Right ventricle myocardium inferior (tissue), 1 donor: ENCODE measurements around the gene CYRIA. TPM values are rescaled to one million over a fixed set of nuclear protein-coding genes. Genes with fewer than 3 reads are reported as not detected.

ENCODE experiments used
- ATAC-seq: fragments of 200-7000 bp; cut with Tn5 transposase; one replicate; pipeline ENCODE4 v1.9.1; 2020; ENCODE audit warnings: mild to moderate bottlenecking, moderate library complexity
- DNase-seq: peaks from one replicate; pipeline ENCODE4 v3.0.0; 2021; ENCODE audit errors: missing footprints
- intact Hi-C: fragments of 100-400 bp; cut with DNase I; formaldehyde crosslinking; loops from one replicate; pipeline ENCODE4 v1.11.0; 2022
- total RNA-seq: library from RNA; stranded (reverse); fragmentation: NEBNext Ultra II Directional; extraction: Animal tissue kit (Norgen Biotek cat#: 25700); gene quantifications from one replicate; pipeline ENCODE4 v1.2.1, GENCODE V29; 2021
- donor health status: DM: no; HTN: yes; CAD: no; lungs with severe emphysema.

CYRIA gene
- total RNA-seq, 1 donor from 2014 or later, result 5.1 TPM

DNA sequence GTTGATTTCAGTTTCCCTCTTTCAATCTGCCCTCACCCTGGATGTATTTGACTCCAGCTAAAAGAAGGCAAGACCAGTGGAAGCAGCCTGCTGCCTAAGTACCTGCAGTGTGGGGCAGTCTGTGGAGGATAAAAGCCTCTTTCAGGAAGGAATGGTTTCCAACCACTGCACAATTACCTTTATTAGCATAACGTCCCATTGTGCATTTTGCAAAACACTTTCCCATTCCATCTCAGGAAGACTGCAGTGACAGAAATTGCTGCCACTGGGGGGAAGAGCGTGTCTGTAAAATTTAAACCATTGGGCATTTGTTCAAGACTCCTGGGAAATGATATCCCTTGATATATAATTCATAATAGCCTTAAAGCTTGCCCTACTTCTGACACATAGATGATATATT lies 26.2 kb downstream of the CYRIA start:
- ATAC-seq, result no peak

DNA sequence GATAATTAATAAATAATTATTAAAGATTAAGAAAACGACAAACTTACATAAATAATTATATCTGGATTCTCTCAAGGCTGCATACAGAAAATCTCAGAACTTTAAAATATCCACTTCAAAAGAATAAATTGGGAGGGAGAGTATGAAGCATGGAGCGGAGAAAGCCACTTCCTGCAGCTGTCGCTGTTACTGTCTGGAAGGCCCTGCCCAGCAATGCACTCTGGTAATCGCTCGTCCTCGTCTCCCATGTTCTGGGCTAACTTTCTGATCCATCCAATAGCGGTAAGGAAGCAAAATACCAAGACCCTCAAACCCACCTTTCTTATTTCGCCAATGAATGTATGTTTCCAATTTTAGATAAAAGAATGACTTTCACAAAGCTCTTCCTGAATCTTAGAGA lies 26.7 kb downstream of the CYRIA start:
- DNase-seq (no peak), ATAC-seq (no peak)
- intact Hi-C loops, result no loop called here

More for the DNA sequence above, 26.2 kb downstream of the CYRIA start:
- intact Hi-C loops, result no loop called here
- no peak for DNase-seq

DNA sequence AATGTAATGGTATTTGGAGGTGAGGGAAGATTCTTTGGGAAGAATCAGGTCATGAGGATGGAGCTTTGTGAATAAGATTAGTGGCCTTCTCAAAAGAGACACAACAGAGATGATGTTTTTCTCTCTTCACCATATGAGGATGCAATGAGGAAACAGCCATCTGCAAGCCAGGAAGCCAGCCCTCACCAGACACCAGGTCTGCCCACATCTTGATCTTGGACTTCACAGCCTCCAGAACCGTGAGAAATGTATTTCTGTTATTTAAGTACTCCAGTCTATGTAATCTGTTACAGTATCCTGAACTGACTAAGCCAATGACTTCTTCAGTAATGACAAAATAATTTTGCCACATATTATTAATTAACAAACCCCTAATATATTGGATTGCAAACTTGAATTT lies 28.3 kb downstream of the CYRIA start:
- intact Hi-C loops, result no loop called here
- ATAC-seq, result no peak

DNA sequence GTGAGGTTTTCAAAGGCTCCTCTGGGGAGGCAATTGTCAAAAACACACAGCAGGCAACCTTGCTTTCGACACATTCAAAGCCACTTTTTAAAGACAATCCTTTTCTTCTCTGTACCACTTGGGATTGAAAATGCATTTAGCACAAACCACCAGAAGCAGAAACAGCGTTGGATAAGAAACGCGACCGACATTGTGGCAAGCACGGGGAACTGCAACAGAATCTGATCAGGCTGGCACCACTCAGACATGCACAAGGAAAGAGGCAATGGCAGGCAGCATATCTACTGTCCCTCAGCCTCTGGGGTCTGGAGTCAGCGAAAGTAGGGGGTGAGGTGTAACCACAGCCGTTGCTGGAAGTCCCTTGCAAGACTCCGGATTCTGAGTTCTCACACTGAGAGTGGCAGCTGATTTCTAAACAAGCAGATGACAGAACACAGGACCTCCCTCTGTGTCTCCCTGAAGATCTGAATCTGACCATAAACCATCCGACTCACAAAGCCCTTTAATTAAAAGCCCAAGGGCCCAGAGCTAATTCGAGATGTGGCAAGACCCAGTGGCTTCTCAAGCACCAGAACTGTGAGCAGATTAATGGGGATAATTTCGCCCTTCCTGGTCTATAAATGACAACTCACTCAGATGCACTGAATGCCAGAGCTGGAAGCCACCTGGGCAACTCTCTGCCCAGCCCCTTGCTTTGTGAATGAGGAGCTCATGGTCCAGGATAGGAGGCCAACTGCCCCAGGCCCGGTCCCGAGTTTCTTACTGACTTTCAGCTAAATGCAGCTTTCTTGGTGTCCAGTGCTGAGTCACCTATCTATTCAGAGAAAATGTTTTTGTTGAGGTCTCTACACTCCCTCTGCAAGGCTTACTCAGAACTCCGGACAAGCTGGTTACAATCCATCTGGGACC lies 29.6 kb downstream of the CYRIA start:
- no peak for DNase-seq
- no peak for ATAC-seq
- intact Hi-C loops, result no loop called here

More for the DNA sequence above, 28.3 kb downstream of the CYRIA start:
- no peak for DNase-seq

DNA sequence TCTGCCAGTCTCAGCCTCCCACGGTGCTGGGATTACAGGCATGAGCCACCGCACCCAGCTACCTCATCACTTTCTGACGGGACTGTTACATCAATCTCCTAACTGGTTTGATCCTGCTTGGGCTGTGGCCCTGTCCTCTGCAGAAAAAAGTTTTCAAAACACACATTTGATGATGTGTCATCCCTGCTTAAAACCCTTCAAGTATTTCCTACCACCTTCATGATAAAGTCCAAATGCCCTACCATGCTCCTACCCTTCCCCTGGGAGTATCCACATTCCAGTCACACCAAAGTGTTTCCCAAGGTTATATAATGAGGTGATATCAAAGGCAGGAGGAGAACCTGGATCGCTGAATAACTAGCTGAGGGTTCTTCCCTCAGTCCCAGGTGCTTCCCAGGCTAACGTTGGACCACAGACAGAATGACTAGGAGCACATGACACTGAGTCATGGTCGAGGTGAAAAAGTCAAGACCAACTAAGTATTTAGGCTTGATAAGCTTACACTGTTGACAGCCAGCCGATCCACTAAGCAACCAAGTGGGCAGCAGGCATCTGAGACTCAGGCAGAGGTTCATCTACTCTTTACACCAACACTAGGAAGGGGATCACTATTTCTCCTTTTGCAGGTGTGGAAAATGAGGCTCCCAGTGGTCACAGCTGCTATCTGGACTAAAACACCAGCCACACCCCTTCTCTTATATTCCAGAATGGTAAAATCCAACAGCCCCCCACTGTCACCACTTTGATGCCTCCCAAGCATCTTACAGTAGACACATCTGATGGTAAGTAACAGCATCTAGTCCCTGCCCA lies 31.8 kb downstream of the CYRIA start:
- intact Hi-C loops, result no loop called here
- no peak for DNase-seq
- ATAC-seq, result no peak

DNA sequence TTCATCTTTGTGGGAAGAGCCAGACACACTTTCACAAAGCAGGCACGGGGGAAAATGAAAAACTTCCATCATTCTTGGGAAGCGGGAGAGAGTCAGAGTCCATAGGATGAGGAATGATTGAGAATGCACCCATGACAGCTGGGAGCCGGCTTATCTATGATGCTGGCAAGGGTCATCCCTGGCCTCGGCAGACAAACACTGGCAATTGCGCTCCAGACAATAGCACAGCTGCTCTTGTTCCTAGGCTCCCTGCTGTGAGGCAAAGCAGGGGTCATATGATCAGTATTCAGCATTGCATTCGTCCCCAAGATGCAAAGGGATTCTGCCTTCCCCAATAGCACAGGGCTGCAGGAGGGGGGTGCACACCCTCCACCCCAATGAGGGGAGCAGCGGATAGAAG lies 33.0 kb downstream of the CYRIA start:
- DNase-seq, result no peak
- intact Hi-C loops, result no loop called here
- no peak for ATAC-seq

DNA sequence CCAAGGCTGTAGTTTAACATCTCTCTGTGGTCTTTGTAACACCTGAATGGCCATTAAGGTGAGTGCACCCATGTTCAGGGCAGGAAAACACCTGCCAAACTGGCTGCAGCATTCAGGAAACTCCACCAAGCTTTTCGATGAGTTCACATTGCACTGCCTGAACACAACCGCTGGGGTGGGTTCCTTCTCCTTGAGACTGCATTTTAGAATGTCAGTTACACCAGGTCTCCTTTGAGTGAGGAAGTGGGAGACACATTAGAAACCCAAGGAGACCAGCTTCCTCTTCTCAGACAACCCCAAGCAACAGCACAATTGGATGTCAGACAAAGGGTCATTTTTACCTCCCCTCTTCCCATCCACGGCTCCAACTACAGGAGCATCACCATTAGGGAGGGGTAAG lies 35.2 kb downstream of the CYRIA start:
- DNase-seq (no peak), ATAC-seq (no peak)
- intact Hi-C loops, result no loop called here

DNA sequence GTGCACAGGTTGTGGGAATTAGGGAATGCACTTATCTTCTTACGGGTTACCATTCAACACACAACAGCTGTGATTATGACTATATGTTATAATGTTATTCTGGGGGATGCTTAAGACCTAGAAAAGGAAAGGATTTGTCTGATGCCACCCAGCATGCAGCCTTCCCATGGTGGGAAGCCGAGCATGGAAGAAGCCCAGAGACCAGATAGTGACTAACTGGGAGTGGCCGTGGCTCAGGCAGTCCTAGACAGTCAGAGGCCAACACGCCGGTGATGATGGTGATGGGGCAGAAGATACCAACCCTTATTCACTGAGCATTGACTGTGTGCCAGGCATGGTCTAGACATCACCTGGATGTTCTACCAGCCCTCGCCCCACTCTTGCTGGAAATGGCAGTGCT lies 35.9 kb downstream of the CYRIA start:
- intact Hi-C loops, result no loop called here
- no peak for DNase-seq
- no peak for ATAC-seq

DNA sequence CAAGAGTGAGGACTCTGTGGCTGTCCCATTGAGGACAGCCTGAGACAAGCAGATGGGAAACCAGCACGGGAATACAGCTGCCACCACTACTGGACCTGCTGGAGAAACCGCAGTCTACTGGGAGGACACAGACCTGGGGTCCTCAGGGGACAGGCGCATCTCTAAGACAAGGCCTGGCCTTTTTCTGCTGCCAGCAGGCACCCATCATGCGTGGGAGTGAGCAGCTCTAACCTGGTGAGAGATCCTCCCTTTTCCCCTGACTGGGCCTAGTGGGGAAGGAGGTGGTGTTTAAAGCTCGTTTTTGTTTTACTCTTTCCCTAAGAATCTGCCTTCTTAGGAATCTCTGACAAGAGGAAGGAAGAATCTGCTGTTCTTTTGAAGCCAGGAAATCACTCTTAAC lies 36.6 kb downstream of the CYRIA start:
- intact Hi-C loops, result no loop called here
- DNase-seq, result no peak
- no peak for ATAC-seq

DNA sequence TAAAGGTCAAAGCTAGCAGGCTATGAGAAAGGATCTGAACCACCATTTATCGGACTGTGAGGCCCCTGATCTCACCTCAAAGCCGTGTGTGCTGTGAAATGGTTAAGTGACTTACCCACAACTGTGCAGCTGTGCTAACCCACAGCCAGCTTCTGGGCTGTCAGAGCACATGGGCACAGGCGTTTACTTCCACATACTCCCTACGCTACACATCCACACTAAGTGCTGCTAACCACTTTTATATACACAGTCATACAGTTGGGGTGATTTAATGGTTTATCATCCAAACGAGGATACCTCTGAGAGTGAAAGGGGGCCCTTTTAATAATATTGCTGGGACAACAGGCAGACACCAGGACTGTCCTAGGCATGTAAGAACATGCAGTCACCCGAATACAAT lies 37.3 kb downstream of the CYRIA start:
- DNase-seq (no peak), ATAC-seq (no peak)
- intact Hi-C loops, result no loop called here

DNA sequence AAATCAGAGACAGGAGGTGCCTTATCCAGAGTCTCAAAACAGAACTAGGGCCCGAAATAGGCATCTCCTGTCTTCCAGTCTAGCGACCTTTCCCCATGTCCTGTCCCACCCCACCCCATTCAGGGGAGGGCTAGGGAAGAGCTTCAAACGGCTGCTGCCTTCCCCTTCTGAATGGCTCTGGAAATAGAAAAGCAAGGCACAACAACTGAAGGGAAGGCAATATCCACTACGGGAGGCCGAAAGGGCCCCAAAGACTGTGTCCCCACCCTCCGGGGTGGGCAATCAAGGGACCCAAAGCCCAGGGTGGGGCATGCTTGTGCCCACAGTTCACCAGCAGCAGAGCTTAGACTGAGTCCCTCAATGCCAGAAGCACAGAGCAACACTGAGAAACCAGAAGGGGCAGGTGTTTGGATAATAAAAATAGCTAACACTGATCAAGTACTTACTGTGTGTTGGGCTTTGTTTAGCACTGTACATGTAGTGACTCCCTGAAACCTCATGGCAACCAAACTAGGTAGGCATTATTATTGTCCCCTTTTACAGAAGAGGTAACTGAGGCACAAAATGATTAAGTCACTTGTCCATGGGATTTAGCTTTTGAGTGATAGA lies 38.5 kb downstream of the CYRIA start:
- ATAC-seq, result no peak
- no peak for DNase-seq
- intact Hi-C loops, result no loop called here

DNA sequence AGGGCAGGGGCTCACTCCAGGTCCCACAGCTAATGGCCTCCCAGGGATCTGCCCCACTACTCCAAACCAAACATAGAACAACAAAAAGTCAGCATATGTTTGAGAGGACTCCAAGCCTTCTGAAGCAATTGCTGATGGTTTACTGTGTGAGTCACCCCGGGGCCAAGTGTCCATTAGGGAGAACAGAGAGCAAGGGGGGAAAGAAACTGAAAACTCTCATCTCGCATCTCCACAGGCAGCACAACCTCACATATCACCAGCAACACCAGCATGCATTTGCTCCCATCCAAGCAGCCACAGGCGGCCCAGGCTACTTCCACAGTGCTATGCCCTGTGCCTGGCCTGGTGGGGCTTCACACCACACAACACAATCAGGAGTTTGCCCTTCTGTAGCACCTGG lies 39.1 kb downstream of the CYRIA start:
- intact Hi-C loops, result no loop called here
- no peak for DNase-seq
- peak; percentile 54 for ATAC-seq

DNA sequence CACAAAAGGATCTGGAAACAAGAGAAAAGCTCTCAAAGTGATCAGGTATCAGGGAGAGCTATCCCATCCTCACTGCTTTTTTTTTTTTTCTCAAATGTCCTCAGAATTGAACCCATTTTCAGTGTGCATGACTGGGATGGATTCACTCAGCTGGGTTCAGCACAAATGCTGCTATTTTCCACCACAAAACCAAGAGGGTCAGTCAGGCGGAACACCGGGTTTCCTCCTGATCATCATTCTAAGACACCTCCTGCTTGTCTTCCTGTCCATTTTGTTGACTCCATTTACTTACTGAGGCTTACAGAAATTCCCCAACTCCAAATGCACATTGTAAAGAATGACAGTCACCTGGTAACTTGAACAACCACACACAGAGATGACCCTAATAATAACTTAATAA lies 39.9 kb downstream of the CYRIA start:
- intact Hi-C loops, result no loop called here
- no peak for DNase-seq
- ATAC-seq, result no peak

DNA sequence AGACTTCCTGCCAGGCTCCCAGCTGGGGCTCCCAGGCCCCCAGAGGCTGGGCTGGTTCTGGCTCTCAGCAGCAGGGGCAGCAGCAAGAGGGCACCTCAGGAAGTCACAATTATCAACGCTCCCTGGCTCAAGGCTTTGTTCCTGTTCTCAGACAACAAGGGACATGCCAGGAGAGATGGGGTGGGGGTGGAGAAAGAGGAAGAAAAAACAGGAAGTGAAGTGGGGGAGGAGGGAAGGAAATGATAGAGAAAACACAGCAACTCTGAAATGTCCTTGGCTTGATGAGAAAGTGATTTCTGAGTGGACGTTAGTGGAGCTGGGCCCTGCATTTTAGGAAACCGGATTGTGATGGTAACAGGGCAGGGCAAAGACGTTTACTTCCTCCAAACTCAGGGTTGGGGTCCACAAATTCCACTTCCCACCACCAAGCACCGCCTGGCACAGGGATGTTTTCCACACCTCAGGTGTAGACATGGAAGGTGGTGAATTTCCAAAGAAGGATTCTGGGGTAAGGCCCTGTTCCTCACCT lies 40.4 kb downstream of the CYRIA start:
- intact Hi-C loops, result no loop called here

DNA sequence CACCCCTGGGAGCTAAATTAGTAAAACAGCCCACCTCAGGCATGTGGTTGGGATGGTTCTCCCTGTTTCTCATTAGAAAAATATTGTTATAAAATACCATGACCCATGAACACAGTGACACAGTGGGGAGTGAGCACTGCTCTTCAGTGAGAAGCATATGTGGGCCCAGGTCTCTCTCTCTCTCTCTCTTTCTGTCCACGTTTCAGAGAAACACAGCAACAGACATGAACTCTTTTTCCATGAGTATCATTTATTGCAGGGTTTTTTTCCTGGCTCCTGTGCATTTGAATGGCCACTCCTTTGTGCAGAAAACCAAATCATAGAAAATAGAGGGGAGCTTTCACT lies 41.2 kb downstream of the CYRIA start:
- no peak for DNase-seq
- intact Hi-C loops, result no loop called here
- no peak for ATAC-seq

More for the DNA sequence above, 40.4 kb downstream of the CYRIA start:
- DNase-seq (peak; percentile 76), ATAC-seq (peak; percentile 59)

DNA sequence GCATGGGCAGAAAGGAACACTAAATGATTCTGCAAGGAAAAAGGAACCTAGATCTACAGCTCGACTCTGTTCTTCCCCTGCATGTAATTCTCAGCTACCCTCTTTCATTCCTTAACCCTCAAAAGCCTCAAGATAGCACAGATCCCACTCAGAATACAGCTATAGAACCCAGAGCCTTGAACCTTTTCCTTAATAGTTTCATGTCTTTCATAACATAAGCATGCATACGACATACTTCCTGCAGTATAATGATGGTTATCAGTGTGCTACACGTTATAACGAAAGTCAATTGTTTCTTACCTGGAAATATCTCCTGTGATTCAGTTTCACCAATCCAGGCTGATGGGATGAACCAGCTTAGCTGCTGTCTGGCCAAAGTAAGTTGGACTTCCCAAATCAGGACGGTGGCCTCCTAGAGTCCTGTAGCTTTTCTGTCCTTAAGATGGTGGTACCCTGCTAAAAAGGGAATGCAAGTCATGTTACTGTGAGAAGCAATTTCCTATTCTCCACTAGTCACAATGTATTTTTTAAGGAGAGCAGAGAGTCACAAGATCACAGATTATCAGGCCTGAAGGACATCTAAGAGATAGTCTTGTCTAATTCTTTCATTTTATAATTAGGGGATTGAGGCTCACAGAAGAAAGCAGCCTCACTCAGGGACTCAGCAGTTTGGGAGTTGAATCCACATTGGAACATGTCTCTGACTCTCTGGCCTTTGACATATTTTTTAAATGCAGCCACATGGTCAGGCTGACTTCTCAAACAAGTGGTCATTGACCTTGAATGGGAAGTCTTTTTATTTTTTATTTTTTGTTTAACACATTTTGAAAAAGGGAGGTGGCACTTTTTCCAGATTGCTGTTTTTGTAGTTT lies 41.8 kb downstream of the CYRIA start:
- DNase-seq, result no peak
- ATAC-seq, result no peak
- intact Hi-C loops, result no loop called here

DNA sequence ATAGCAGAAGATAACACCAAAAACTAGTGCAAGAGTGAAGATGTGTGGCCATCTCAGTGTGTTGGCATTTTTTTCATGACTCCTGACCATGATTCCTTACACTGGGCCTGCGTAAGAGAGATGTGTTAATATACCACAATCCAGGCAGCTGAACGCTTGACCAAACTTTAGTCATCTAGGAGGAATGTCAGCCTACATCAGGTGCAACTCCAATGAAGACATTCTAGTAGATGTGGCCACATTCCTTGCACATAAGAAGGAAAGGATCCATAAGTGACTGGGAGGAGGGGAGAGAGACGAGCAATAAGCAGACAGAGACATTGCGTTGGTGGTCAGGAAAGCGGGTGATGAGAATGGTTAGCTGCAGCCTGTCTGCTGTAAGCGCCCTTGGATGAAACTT lies 42.6 kb downstream of the CYRIA start:
- ATAC-seq (no peak), DNase-seq (no peak)
- intact Hi-C loops, result no loop called here

DNA sequence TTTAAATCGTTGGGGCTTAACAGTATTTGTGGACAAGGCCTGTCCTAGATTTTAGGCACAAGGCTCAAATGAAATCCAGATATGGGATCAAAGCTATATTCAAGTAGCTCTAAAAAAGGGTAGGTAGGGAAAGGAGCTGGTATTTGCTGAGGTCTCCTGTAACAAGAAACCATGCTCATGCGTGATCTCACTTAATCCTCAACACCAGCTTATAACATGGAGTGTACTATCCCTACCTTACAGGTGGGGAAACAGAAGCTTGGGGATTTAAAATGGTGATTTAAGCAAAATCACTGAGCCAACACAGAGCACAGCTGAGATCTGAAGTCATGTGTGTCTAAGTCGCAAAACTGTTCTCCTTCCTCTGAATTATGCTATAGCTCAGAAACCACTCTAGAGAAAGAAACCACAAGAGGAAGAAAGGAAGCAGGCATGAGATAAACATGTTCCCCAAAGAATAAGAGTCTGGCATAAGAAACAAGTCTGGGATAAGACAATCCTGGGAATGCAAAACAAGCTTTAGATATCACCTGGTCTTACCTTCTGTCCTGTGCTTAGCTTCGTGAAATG lies 43.1 kb downstream of the CYRIA start:
- intact Hi-C loops, result no loop called here
- ATAC-seq, result no peak
- no peak for DNase-seq
